GM21360 (cell line): ENCODE measurements around the gene OCIAD1.
A peak's percentile ranks its signal among the peaks of the same experiment; 100 is the strongest.
"Not testable (repeated sequence)": the region's sequence is repeated elsewhere in the genome, so short reads cannot be mapped to it uniquely, and the experiment has no call there.

Experiments used
- ATAC-seq: cut with Tn5 transposase; IDR thresholded peaks from one replicate; pipeline ENCODE4 v1.9.1; 2021; ENCODE audit warnings: mild to moderate bottlenecking, moderate library complexity; ENCODE audit not compliant: unreplicated experiment

The OCIAD1 gene

GRCh38 chr4:48830706-48831531, at the start of gene OCIAD1:
Gene OCIAD1 (plus strand): TSS chr4:48831088. CDS start chr4:48832625, 1,537 bp downstream.
- ATAC-seq, result peak; percentile 100

- no peak for ATAC-seq
These were observed 48.9 kb upstream of the OCIAD1 start for GRCh38 chr4:48781968-48782367.

GRCh38 chr4:48785302-48785701, 45.6 kb upstream of the OCIAD1 start:
- no peak for ATAC-seq

GRCh38 chr4:48786549-48786948, 44.3 kb upstream of the OCIAD1 start:
- ATAC-seq, result no peak

GRCh38 chr4:48787056-48787455, 43.8 kb upstream of the OCIAD1 start:
- no peak for ATAC-seq

- ATAC-seq, result no peak
These were observed 40.3 kb upstream of the OCIAD1 start for GRCh38 chr4:48790561-48790960.

GRCh38 chr4:48791313-48791712, 39.6 kb upstream of the OCIAD1 start:
- no peak for ATAC-seq

GRCh38 chr4:48792348-48793006, 38.4 kb upstream of the OCIAD1 start:
- peak; percentile 44 for ATAC-seq

GRCh38 chr4:48795108-48795507, 35.8 kb upstream of the OCIAD1 start:
- peak; percentile 41 for ATAC-seq

GRCh38 chr4:48796191-48796926, 34.5 kb upstream of the OCIAD1 start:
- ATAC-seq, result no peak

- ATAC-seq, result no peak
These were observed 33.8 kb upstream of the OCIAD1 start for GRCh38 chr4:48796927-48797679.

- ATAC-seq, result no peak
These were observed 32.8 kb upstream of the OCIAD1 start for GRCh38 chr4:48798117-48798516.

- no peak for ATAC-seq
These were observed 31.7 kb upstream of the OCIAD1 start for GRCh38 chr4:48799157-48799556.

- not testable (repeated sequence) for ATAC-seq
These were observed 30.7 kb upstream of the OCIAD1 start for GRCh38 chr4:48800155-48800554.

- ATAC-seq, result no peak
These were observed 29.7 kb upstream of the OCIAD1 start for GRCh38 chr4:48801016-48801715.

GRCh38 chr4:48804584-48805301, 26.1 kb upstream of the OCIAD1 start:
- ATAC-seq, result no peak

GRCh38 chr4:48812866-48813265, 18.0 kb upstream of the OCIAD1 start:
- ATAC-seq, result no peak

- peak; percentile 77 for ATAC-seq
These were observed 16.9 kb upstream of the OCIAD1 start for GRCh38 chr4:48813964-48814363.

- peak; percentile 47 for ATAC-seq
These were observed 15.4 kb upstream of the OCIAD1 start for GRCh38 chr4:48815483-48815882.

- ATAC-seq, result not testable (repeated sequence)
These were observed 14.6 kb upstream of the OCIAD1 start for GRCh38 chr4:48816297-48816696.
